ENCODE results near the gene CHST11. TPM values are rescaled to one million over a fixed set of nuclear protein-coding genes. Genes with fewer than 3 reads are reported as not detected.
A peak's percentile ranks its signal among the peaks of the same experiment; 100 is the strongest.

CHST11 gene
- total RNA-seq, 4 donors from 2014 or later, result 20.8 to 56.7 (median 26.5) TPM

DNA sequence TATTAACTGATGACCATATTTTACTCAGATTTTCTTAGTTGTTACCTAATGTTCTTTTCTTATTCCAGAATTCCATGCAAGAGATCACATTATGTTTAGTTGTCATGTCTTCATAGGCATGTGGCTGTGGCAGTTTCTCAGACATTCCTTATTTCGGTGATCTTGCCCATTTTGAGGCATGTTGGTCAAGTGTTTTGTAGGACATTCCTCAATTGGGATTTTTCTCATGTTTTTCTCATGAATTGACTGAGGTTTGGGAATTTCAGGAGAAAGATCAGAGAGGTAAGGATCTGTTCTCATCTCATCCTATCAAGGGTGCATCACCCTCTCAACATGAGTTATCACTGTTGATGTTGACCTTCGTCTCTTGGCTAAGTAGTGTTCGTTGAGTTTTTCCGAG, 81.3 kb downstream of the CHST11 start:
- no peak overlapping the region for H3K27ac ChIP-seq
- H3K27me3 ChIP-seq, result no peaks in the 10 kb centered on the region
- 89 to 94% methylated on average over 4 of the region's 4 CpGs for WGBS, 2 donors
- no peak overlapping the region for H3K4me3 ChIP-seq
- no peaks in the 10 kb centered on the region for H3K4me1 ChIP-seq
- no peaks in the 10 kb centered on the region for H3K9me3 ChIP-seq
- TF ChIP-seq EP300 (IDR thresholded peaks at IDR 0.05), result no peak
- TF ChIP-seq POLR2A (IDR thresholded peaks at IDR 0.05), result no peak
- TF ChIP-seq, protein P1, sequence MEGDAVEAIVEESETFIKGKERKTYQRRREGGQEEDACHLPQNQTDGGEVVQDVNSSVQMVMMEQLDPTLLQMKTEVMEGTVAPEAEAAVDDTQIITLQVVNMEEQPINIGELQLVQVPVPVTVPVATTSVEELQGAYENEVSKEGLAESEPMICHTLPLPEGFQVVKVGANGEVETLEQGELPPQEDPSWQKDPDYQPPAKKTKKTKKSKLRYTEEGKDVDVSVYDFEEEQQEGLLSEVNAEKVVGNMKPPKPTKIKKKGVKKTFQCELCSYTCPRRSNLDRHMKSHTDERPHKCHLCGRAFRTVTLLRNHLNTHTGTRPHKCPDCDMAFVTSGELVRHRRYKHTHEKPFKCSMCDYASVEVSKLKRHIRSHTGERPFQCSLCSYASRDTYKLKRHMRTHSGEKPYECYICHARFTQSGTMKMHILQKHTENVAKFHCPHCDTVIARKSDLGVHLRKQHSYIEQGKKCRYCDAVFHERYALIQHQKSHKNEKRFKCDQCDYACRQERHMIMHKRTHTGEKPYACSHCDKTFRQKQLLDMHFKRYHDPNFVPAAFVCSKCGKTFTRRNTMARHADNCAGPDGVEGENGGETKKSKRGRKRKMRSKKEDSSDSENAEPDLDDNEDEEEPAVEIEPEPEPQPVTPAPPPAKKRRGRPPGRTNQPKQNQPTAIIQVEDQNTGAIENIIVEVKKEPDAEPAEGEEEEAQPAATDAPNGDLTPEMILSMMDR (IDR thresholded peaks at IDR 0.05), result no peak
- no peaks in the 10 kb centered on the region for H3K36me3 ChIP-seq
- no peak for DNase-seq (ENCODE audit: low spot score in 2 of 2)

DNA sequence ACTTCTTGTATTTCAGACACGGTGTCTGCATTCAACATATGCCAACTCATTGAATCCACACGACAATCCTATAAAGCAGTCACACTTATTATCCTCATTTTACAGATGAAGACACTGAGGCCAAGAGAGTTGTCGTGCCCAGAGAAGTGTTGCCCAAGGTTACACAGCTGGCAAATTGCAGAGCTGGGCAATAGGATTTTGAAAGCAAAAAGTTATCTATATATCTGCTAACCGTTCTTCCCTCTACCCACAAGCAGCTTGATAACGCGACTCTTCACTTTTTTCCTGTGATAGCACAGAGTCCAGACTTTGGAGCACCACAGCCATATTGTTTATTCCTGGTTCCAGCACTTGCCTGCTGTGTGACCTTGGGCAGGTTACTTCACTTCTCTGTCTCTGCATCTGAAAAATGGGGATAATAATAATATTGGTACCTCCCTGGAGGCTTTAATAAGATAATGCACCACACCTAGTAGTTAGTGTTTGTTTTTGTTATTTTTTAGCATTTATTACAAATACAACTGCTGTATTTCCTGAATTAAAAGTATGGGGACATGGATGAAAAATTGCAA, 82.2 kb downstream of the CHST11 start:
- DNase-seq (ENCODE audit: low spot score in 2 of 2), result no peak
- H3K36me3 ChIP-seq, result no peaks in the 10 kb centered on the region
- H3K9me3 ChIP-seq, result no peaks in the 10 kb centered on the region
- H3K27ac ChIP-seq, result no peak overlapping the region
- H3K4me3 ChIP-seq, result no peak overlapping the region
- H3K27me3 ChIP-seq, result no peaks in the 10 kb centered on the region
- no peaks in the 10 kb centered on the region for H3K4me1 ChIP-seq
- TF ChIP-seq EP300 (IDR thresholded peaks at IDR 0.05), result no peak
- TF ChIP-seq, protein P1 (IDR thresholded peaks at IDR 0.05), result no peak
- no peak for TF ChIP-seq POLR2A (IDR thresholded peaks at IDR 0.05)
- 88 to 94% methylated on average over 6 of the region's 6 CpGs for WGBS, 2 donors

DNA sequence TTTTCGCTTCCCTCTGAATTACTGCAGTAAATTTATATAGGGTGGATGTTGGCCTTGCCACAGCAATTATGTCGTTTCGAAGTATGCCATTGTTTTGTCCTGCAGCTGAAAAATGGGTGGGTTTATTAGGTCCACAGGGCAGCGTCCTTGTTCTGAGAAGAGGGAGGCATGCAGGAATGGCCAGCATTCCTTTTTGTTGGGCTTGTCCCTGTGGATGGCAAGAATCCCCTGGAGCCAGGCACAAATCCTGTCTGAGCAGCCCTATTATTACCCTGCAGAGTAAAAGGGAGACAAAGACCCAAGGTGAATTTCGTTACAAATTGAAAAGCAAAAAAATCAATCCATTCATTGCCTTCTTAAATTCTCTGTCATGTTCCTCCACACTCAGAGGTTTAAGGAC, 88.1 kb downstream of the CHST11 start:
- Histone ChIP-seq H3K9me3 (no peaks in the 10 kb centered on the region), H3K4me3 (no peak overlapping the region), H3K4me1 (peaks cover 0 to 5% (median 0%) of the 10 kb centered on the region in 4 donors), H3K36me3 (no peaks in the 10 kb centered on the region), H3K27ac (no peak overlapping the region), H3K27me3 (no peaks in the 10 kb centered on the region)
- WGBS, 2 donors, result 74 to 81% methylated on average over 5 of the region's 5 CpGs
- no peak for TF ChIP-seq POLR2A (IDR thresholded peaks at IDR 0.05)
- TF ChIP-seq EP300 (IDR thresholded peaks at IDR 0.05), result no peak
- TF ChIP-seq, protein P1 (IDR thresholded peaks at IDR 0.05), result no peak
- DNase-seq (ENCODE audit: low spot score in 2 of 2), result no peak

DNA sequence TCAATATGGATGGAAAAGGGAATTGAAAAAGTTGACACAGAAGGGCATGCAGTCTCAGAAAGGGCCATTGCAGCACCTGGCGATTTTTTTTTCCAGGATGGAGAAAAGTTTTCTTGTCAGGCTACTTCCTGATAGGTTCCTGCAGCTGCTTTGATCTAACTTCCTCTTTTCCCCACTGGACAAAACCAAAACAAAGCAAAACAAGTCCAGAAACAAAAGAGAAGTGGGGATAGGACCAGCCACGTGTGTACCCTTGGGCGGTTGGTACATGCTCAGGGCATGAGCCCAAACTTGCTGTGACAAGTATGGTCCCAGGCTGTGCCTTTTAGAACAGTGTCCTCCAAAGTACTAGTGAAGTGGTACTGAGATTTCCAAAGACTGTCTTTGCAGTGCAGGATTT, 89.8 kb downstream of the CHST11 start:
- Histone ChIP-seq H3K4me3 (no peak overlapping the region), H3K4me1 (peaks cover 0 to 5% (median 0%) of the 10 kb centered on the region in 4 donors), H3K27ac (no peak overlapping the region), H3K27me3 (no peaks in the 10 kb centered on the region), H3K36me3 (no peaks in the 10 kb centered on the region), H3K9me3 (no peaks in the 10 kb centered on the region)
- WGBS, 2 donors, result 64 to 68% methylated on average over 3 of the region's 3 CpGs
- DNase-seq (ENCODE audit: low spot score in 2 of 2), result no peak
- TF ChIP-seq POLR2A (IDR thresholded peaks at IDR 0.05) (no peak), EP300 (IDR thresholded peaks at IDR 0.05) (peak in 1 of 2 donors; percentile 28)
- TF ChIP-seq, protein P1 (IDR thresholded peaks at IDR 0.05), result no peak

DNA sequence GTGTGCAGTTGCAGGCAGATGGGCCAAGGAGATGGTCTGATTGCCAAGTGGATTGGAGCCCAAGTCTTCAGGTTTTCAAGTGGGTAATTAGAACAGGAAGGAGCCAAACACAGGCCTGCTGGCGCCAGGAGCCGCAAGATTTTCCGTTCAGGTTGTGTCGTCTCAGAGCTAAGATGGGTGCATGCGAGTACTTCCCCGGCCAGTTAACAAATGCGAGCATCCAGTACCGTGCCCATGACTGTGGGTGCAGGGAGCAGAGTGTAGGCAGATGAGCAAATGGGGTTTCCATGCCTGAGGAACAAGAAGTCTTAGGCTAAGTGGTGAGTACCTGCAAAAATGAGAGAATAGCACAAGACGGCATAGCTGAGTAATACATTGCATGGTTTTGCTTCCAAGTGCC, 90.5 kb downstream of the CHST11 start:
- DNase-seq (ENCODE audit: low spot score in 2 of 2), result no peak
- TF ChIP-seq, protein P1 (IDR thresholded peaks at IDR 0.05), result no peak
- TF ChIP-seq EP300 (IDR thresholded peaks at IDR 0.05), result no peak
- no peak for TF ChIP-seq POLR2A (IDR thresholded peaks at IDR 0.05)
- peaks cover 0 to 5% (median 0%) of the 10 kb centered on the region in 4 donors for H3K4me1 ChIP-seq
- no peak overlapping the region for H3K4me3 ChIP-seq
- no peaks in the 10 kb centered on the region for H3K36me3 ChIP-seq
- WGBS, 2 donors, result 87% methylated on average over 9 of the region's 9 CpGs
- no peaks in the 10 kb centered on the region for H3K9me3 ChIP-seq
- H3K27ac ChIP-seq, result no peak overlapping the region
- no peaks in the 10 kb centered on the region for H3K27me3 ChIP-seq
